Measurements from ENCODE around the gene DOHH. TPM values are rescaled to one million over a fixed set of nuclear protein-coding genes. Genes with fewer than 3 reads are reported as not detected.

DOHH gene
- total and polyA plus RNA-seq, 9 of the 15 experiments (the other 6 are each of a cell fraction or from before 2014, with no cell fraction given) = 0.14 to 47.2 (median 5.1) TPM

GRCh38 chr19:3474614-3475013 is 25.9 kb downstream of the DOHH start (continued):
- no peak for TF ChIP-seq POU5F1 (IDR thresholded peaks at IDR 0.05; ENCODE audit: borderline replicate concordance, low read depth, low read length, partially characterized antibody)

GRCh38 chr19:3474010-3474409 is 26.5 kb downstream of the DOHH start:
- no peak for DNase-seq (ENCODE audit: extremely low read depth in 1 of 4, low spot score in 3 of 4)
- H3K27ac ChIP-seq (ENCODE audit: extremely low read depth, low read depth, low read length) = no peak overlapping the region
- 24% methylated on average over 8 of the region's 8 CpGs for WGBS (ENCODE audit: insufficient coverage, low coverage, missing lambda C conversion rate)
- ATAC-seq = no peak
- no peaks in the 10 kb centered on the region for H3K9me3 ChIP-seq (replicated peaks; ENCODE audit: control insufficient read depth, insufficient read depth, low read depth, low read length)
- H3K9ac ChIP-seq (ENCODE audit: insufficient read depth in 1 of 2, low read depth in 2 of 2, low read length in 2 of 2) = no peak overlapping the region
- intact Hi-C loops (cut with micrococcal nuclease) = no loop called here
- TF ChIP-seq STAT6 (CRISPR knock-in tag; IDR thresholded peaks at IDR 0.05) (no peak), RAD51 (IDR thresholded peaks at IDR 0.05; ENCODE audit: borderline replicate concordance, low read depth) (peak; percentile 32; the same call in 1 of the 2 replicates), CHD4 (IDR thresholded peaks at IDR 0.05; ENCODE audit: insufficient read depth, insufficient replicate concordance, low read depth, low read length, poor library complexity, severe bottlenecking) (no peak), RBM14 (IDR thresholded peaks at IDR 0.05; ENCODE audit: borderline replicate concordance, insufficient read depth, low read depth, low read length) (no peak), CBX3 (IDR thresholded peaks at IDR 0.05; ENCODE audit: borderline replicate concordance in 1 of 2, low read length in 2 of 2) (no peak)
- TF ChIP-seq, protein P1, sequence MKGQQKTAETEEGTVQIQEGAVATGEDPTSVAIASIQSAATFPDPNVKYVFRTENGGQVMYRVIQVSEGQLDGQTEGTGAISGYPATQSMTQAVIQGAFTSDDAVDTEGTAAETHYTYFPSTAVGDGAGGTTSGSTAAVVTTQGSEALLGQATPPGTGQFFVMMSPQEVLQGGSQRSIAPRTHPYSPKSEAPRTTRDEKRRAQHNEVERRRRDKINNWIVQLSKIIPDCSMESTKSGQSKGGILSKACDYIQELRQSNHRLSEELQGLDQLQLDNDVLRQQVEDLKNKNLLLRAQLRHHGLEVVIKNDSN (CRISPR knock-in tag; IDR thresholded peaks at IDR 0.05) = peak; percentile 46
- TF ChIP-seq, protein P2, sequence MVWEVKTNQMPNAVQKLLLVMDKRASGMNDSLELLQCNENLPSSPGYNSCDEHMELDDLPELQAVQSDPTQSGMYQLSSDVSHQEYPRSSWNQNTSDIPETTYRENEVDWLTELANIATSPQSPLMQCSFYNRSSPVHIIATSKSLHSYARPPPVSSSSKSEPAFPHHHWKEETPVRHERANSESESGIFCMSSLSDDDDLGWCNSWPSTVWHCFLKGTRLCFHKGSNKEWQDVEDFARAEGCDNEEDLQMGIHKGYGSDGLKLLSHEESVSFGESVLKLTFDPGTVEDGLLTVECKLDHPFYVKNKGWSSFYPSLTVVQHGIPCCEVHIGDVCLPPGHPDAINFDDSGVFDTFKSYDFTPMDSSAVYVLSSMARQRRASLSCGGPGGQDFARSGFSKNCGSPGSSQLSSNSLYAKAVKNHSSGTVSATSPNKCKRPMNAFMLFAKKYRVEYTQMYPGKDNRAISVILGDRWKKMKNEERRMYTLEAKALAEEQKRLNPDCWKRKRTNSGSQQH (CRISPR knock-in tag; IDR thresholded peaks at IDR 0.05) = no peak
- TF ChIP-seq, protein P3, sequence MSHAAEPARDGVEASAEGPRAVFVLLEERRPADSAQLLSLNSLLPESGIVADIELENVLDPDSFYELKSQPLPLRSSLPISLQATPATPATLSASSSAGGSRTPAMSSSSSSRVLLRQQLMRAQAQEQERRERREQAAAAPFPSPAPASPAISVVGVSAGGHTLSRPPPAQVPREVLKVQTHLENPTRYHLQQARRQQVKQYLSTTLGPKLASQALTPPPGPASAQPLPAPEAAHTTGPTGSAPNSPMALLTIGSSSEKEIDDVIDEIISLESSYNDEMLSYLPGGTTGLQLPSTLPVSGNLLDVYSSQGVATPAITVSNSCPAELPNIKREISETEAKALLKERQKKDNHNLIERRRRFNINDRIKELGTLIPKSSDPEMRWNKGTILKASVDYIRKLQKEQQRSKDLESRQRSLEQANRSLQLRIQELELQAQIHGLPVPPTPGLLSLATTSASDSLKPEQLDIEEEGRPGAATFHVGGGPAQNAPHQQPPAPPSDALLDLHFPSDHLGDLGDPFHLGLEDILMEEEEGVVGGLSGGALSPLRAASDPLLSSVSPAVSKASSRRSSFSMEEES (CRISPR knock-in tag; IDR thresholded peaks at IDR 0.05) = peak; percentile 8; the same call in 1 of the 2 replicates
- TF ChIP-seq, protein P4, sequence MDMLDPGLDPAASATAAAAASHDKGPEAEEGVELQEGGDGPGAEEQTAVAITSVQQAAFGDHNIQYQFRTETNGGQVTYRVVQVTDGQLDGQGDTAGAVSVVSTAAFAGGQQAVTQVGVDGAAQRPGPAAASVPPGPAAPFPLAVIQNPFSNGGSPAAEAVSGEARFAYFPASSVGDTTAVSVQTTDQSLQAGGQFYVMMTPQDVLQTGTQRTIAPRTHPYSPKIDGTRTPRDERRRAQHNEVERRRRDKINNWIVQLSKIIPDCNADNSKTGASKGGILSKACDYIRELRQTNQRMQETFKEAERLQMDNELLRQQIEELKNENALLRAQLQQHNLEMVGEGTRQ (CRISPR knock-in tag; IDR thresholded peaks at IDR 0.05) = peak; percentile 29; the same call in 1 of the 2 replicates
- H3K36me3 ChIP-seq (ENCODE audit: control insufficient read depth, insufficient read depth, low read length) = no peaks in the 10 kb centered on the region
- no peaks in the 10 kb centered on the region for H3K27me3 ChIP-seq (ENCODE audit: control insufficient read depth in 2 of 2, insufficient read depth in 2 of 2, low read length in 2 of 2)
- H3K4me3 ChIP-seq = no peak overlapping the region
- no TSS peak for BruUV-seq (replicated peaks)
- no peak for FAIRE-seq
- CTCF ChIA-PET (ENCODE audit: low intra/inter-chr PET ratio) = interaction anchor here (0.9 kb wide), 1 partner anchor 169 kb away, joined by 7 read pairs; no protein-coding TSS in a partner anchor
- no peaks in the 10 kb centered on the region for H3K9me1 ChIP-seq (ENCODE audit: control insufficient read depth, insufficient read depth, low read length)
- no peaks in the 10 kb centered on the region for H3K79me2 ChIP-seq (ENCODE audit: control insufficient read depth, insufficient read depth, low read length)
- POLR2A ChIA-PET = interaction anchor here (0.6 kb wide), 1 partner anchor 8 kb away, joined by 3 read pairs; no protein-coding TSS in a partner anchor
- H4K20me1 ChIP-seq (replicated peaks; ENCODE audit: control insufficient read depth, insufficient read depth, low read length) = no peaks in the 10 kb centered on the region
- no peak overlapping the region for H3K4me2 ChIP-seq (ENCODE audit: insufficient read depth, low read length)
- in situ Hi-C loops (cut with MboI) = loop anchor here (5.0 kb wide), 1 partner anchor 147 kb away; no protein-coding TSS in a partner anchor
- H3K4me1 ChIP-seq (replicated peaks in 1 of 2; ENCODE audit: control insufficient read depth in 2 of 2, insufficient read depth in 2 of 2, low read length in 2 of 2) = peaks cover 11 to 21% of the 10 kb centered on the region in 2 experiments
- no peak overlapping the region for H2AFZ ChIP-seq (ENCODE audit: low read depth, low read length)
